ENCODE measurements around the gene ARIH1.

GRCh38 chr15:72503147-72503546 lies 29.0 kb downstream of the ARIH1 start:
- TF ChIP-seq POLR2AphosphoS5 (IDR thresholded peaks at IDR 0.05; ENCODE audit: low read depth, low read length): no peak
- TF ChIP-seq REST (IDR thresholded peaks at IDR 0.05; ENCODE audit: insufficient read depth in 1 of 2, low read depth in 2 of 2, low read length in 2 of 2): no peak
- no peak for TF ChIP-seq FOXP2 (optimal IDR thresholded peaks at IDR 0.05; ENCODE audit: borderline replicate concordance, extremely low read depth, extremely low read length, insufficient read depth)
- TF ChIP-seq TAF1 (IDR thresholded peaks at IDR 0.05; ENCODE audit: borderline replicate concordance, insufficient read depth, low read length): no peak
